ENCODE results near the gene CPED1.

- TF ChIP-seq, protein P1, sequence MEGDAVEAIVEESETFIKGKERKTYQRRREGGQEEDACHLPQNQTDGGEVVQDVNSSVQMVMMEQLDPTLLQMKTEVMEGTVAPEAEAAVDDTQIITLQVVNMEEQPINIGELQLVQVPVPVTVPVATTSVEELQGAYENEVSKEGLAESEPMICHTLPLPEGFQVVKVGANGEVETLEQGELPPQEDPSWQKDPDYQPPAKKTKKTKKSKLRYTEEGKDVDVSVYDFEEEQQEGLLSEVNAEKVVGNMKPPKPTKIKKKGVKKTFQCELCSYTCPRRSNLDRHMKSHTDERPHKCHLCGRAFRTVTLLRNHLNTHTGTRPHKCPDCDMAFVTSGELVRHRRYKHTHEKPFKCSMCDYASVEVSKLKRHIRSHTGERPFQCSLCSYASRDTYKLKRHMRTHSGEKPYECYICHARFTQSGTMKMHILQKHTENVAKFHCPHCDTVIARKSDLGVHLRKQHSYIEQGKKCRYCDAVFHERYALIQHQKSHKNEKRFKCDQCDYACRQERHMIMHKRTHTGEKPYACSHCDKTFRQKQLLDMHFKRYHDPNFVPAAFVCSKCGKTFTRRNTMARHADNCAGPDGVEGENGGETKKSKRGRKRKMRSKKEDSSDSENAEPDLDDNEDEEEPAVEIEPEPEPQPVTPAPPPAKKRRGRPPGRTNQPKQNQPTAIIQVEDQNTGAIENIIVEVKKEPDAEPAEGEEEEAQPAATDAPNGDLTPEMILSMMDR (IDR thresholded peaks at IDR 0.05; ENCODE audit: low read length): no peak
- no peak for TF ChIP-seq EZH2 (IDR thresholded peaks at IDR 0.05; ENCODE audit: borderline replicate concordance, low read length)
Measured at GRCh38 chr7:121180436-121181063, 192.0 kb downstream of the CPED1 start.

All from OCI-LY1 (cell line).